Heart left ventricle (tissue), 13 donors: ENCODE measurements around the gene ZRANB1.

Source experiments
- CTCF ChIP-seq, 12 donors: fragments of 200-600 bp; sonication (generic) in 4 of 12; IDR thresholded peaks; one replicate each; pipeline versions ENCODE4 v1.5.0 to v1.8.0; 2018 to 2022; ENCODE audit warnings: antibody characterized with exemption in 12 of 12, mild to moderate bottlenecking in 5 of 12
- POLR2A ChIP-seq, 2 donors: fragments of 450-650 bp; IDR thresholded peaks; one replicate each; pipeline ENCODE4 v1.6.1; 2017; ENCODE audit warnings: antibody characterized with exemption in 2 of 2, mild to moderate bottlenecking in 2 of 2, moderate library complexity in 2 of 2
- donor health status: ischemic (EF 13 %, LVEDD 7.1; RV severe dilation, severe dysfunction).
- donor health status: DM: no; HTN: yes; CAD: no.
- donor health status: DM: no; HTN: no; CAD: no.
- donor health status: ischemic (EF 25% LVEDD 6.9; RV normal size, moderate dysfunction).
- donor health status: ischemic (EF 25% LVEDD 5.7; RV mildly dilated, moderate dysfunction).
- donor health status: ischemic (EF 35%, LVEDD 5.7; RV mildly dilated, moderate dysfunction).
- donor health status: nonischemic (EF 11% LVEDD 7.7; RV severe dilation, severe dysfunction).
- donor health status: DM: yes; HTN: yes; CAD: no.
- donor health status: PGD.
- donor health status: ischemic (EF 29% LVEDD 5.4; RV normal size, mild dysfunction).
- donor health status: nonischemic (EF 23%, LVEDD 6.1; RV moderate dilation, normal function).

DNA sequence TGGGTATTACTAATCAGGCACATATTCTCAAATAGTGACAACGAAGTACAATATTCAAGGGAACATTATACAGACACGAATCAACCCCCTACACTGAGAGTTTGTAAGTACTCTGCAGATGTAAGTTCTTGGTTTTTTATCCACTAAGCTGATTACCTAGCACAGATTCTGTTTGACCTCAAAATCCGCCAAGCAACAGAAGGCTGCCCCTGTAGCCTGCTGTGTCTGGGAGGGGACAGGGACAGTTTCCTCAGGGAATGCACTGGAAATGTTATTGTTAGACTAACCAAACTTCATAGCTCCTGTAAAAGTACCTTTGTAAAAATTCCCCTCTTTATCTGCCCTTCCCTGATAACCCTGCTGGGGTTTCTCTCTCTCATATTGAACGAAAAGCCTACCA lies 45.2 kb upstream of the ZRANB1 start:
- TF ChIP-seq CTCF (IDR thresholded peaks at IDR 0.05) (no peak), POLR2A (IDR thresholded peaks at IDR 0.05) (no peak)
